D721Med (cell line): ENCODE data around the gene NRDE2.

Experiments used
- DNase-seq: peaks from one replicate; pipeline ENCODE4 v3.0.0; 2011; ENCODE audit warnings: low spot score; ENCODE audit not compliant: insufficient read length
- FAIRE-seq: peaks from 2 replicates; lab custom pipeline; 2011; peaks lifted over from hg19 to GRCh38; lab: Jason Lieb, UNC
- CTCF ChIP-seq: IDR thresholded peaks from 2 replicates; pipeline ENCODE4 v1.5.1; 2012; ENCODE audit warnings: mild to moderate bottlenecking, control low read depth; ENCODE audit not compliant: insufficient read depth; ENCODE audit errors: missing control alignments

NRDE2 gene

GRCh38 chr14:90373887-90374286 lies 42.1 kb upstream of the NRDE2 start:
- FAIRE-seq: no peak
- no peak for DNase-seq
- no peak for TF ChIP-seq CTCF

- DNase-seq (no peak), FAIRE-seq (no peak)
- TF ChIP-seq CTCF: no peak
These were observed 37.4 kb upstream of the NRDE2 start for GRCh38 chr14:90368946-90369721.

GRCh38 chr14:90362558-90362896 lies 30.8 kb upstream of the NRDE2 start:
- no peak for TF ChIP-seq CTCF
- no peak for DNase-seq
- FAIRE-seq: no peak

DNA sequence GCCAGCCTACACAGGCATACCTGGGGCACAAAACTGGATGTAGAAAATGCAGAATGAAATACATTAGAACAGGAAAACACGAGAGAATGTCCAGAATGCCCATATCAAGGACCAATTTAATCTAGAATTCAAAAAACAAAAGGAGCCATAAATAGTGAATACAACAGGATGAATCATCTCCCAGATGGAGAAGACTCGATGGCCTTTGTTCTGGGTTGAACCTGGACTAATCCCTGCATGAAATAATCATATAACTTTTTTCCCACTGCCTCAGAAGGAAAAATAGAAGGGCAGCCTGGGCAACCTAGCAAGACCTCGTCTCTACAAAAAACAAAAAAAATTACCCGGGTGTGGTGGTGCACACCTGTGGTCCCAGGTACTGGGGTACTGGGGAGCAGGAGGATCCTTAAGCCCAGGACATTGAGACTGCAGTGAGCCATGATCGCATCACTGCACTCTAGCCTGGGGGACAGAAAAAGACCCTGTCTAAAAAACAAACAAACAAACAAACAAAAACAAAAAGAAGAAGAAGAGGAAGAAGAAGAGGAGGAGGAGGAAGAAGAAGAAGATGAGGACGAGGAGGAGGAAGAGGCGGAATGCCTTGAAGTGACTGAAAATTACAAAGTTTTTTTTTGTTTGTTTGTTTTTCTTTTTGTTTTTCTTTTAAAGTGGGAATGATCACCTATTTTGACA lies 30.3 kb upstream of the NRDE2 start:
- FAIRE-seq (no peak), DNase-seq (no peak)
- no peak for TF ChIP-seq CTCF

DNA sequence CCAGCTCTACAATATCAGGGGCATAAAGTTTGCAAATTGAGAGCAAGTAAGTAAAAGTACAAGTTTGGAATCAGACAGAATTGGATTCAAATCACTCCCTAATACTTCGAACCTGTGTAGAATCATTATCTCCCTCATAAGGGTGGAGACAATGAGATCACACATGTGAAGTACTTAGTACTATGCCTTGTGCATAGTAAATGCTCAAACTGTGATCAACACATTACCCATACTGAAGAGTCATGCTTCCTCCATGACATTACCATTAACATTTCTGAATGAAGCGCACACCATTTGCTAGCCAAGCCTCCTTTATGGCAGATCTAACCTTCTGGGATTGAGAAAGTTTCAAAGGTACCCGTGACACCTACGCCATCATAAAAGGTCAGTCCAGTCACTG lies 26.6 kb upstream of the NRDE2 start:
- no peak for FAIRE-seq
- no peak for TF ChIP-seq CTCF
- DNase-seq: no peak

- FAIRE-seq: no peak
- no peak for TF ChIP-seq CTCF
- DNase-seq: no peak
These were observed 25.2 kb upstream of the NRDE2 start for GRCh38 chr14:90356925-90357324.
